ENCODE measurements around the gene ACAD9.
"Not testable (repeated sequence)": the region's sequence is repeated elsewhere in the genome, so short reads cannot be mapped to it uniquely, and the experiment has no call there.

Gene ACAD9

GRCh38 chr3:128879125-128879969 is at the start of gene ACAD9:
Gene ACAD9 (plus strand): TSS chr3:128879620. CDS start chr3:128879692, 72 bp downstream.
- DNase-seq, result peak; percentile 92

GRCh38 chr3:128829925-128830625 is 49.3 kb upstream of the ACAD9 start:
- not testable (repeated sequence) for DNase-seq

GRCh38 chr3:128830762-128831161 is 48.7 kb upstream of the ACAD9 start:
- DNase-seq, result not testable (repeated sequence)

- DNase-seq, result not testable (repeated sequence)
Observed at GRCh38 chr3:128832979-128833378, 46.4 kb upstream of the ACAD9 start.

GRCh38 chr3:128835096-128835495 is 44.3 kb upstream of the ACAD9 start:
- DNase-seq, result no peak

- DNase-seq, result no peak
Observed at GRCh38 chr3:128841926-128842920, 37.2 kb upstream of the ACAD9 start.

- DNase-seq, result no peak
Observed at GRCh38 chr3:128844502-128844901, 34.9 kb upstream of the ACAD9 start.

- no peak for DNase-seq
Observed at GRCh38 chr3:128845119-128845777, 34.2 kb upstream of the ACAD9 start.

GRCh38 chr3:128845778-128846485 is 33.5 kb upstream of the ACAD9 start:
- no peak for DNase-seq

- no peak for DNase-seq
Observed at GRCh38 chr3:128846486-128846891, 32.9 kb upstream of the ACAD9 start.

- DNase-seq, result no peak
Observed at GRCh38 chr3:128847666-128848370, 31.6 kb upstream of the ACAD9 start.

- DNase-seq, result no peak
Observed at GRCh38 chr3:128848936-128849335, 30.5 kb upstream of the ACAD9 start.

GRCh38 chr3:128849911-128850455 is 29.4 kb upstream of the ACAD9 start:
- no peak for DNase-seq

GRCh38 chr3:128850544-128850943 is 28.9 kb upstream of the ACAD9 start:
- DNase-seq, result no peak

- DNase-seq, result no peak
Observed at GRCh38 chr3:128851601-128852000, 27.8 kb upstream of the ACAD9 start.

- no peak for DNase-seq
Observed at GRCh38 chr3:128853826-128854225, 25.6 kb upstream of the ACAD9 start.

- DNase-seq, result no peak
Observed at GRCh38 chr3:128854475-128854874, 24.9 kb upstream of the ACAD9 start.

- DNase-seq, result no peak
Observed at GRCh38 chr3:128855569-128855968, 23.9 kb upstream of the ACAD9 start.

GRCh38 chr3:128858167-128858566 is 21.3 kb upstream of the ACAD9 start:
- no peak for DNase-seq

GRCh38 chr3:128859630-128860029 is 19.8 kb upstream of the ACAD9 start:
- no peak for DNase-seq

- no peak for DNase-seq
Observed at GRCh38 chr3:128861491-128861890, 17.9 kb upstream of the ACAD9 start.

Measured in NCI-H2227 treated with DMSO at 0.1 percent for 48 hours (cell line).